K562 (cell line): ENCODE results near the gene PCDHB4. TPM values are rescaled to one million over a fixed set of nuclear protein-coding genes. Genes with fewer than 3 reads are reported as not detected.
"Not testable (repeated sequence)": the region's sequence is repeated elsewhere in the genome, so short reads cannot be mapped to it uniquely, and the experiment has no call there.

Experiments
- ATAC-seq: fragments of 200-7000 bp; cut with Tn5 transposase; 3 replicates; pipeline ENCODE4 v1.9.1; 2020; ENCODE audit warnings: moderate library complexity
- BruUV-seq: library from RNA; stranded (reverse); fragments of 400-500 nt; replicated peaks from 2 replicates; lab custom pipeline; 2021; lab: Mats Ljungman, UMichigan
- CTCF ChIA-PET: fragments of 300-600 bp; formaldehyde crosslinking; extraction: SDS; loops from one replicate; lab custom pipeline; 2021; ENCODE audit warnings: low intra/inter-chr PET ratio; lab: Yijun Ruan, JAX
- POLR2A ChIA-PET: fragments of 300-600, 350-650 bp; sonication (Branson Sonifier 250); formaldehyde crosslinking; extraction: SDS; loops from one replicate; lab custom pipeline; 2021; ENCODE audit warnings: antibody characterized with exemption, inconsistent platforms; lab: Yijun Ruan, JAX
- DNase-seq, 4 experiments: peaks; one replicate each; pipeline versions ENCODE4 v3.0.0 to v3.0.0-alpha.2; 2011 to 2018; ENCODE audit warnings: low spot score in 3 of 4, mixed read lengths in 3 of 4; ENCODE audit errors: extremely low read depth in 1 of 4
- FAIRE-seq: peaks from 2 replicates; lab custom pipeline; 2011; peaks lifted over from hg19 to GRCh38; lab: Jason Lieb, UNC
- H2AFZ ChIP-seq: 2 replicates; pipeline ENCODE4 v1.6.0; 2011; ENCODE audit warnings: low read depth, low read length, control low read depth, inconsistent platforms
- H3K27ac ChIP-seq: fragments of 200-600 bp; 3 replicates; pipeline ENCODE4 v1.8.0; 2011; ENCODE audit warnings: low read depth, mild to moderate bottlenecking, control low read depth, inconsistent platforms, low read length, moderate library complexity, mixed read lengths; ENCODE audit errors: extremely low read depth
- H3K27me3 ChIP-seq, 2 experiments: fragments of 300-600 bp in 1 of 2; 2 replicates in 1 of 2; 3 replicates in 1 of 2; pipeline versions ENCODE4 v1.6.0 to v1.8.0; 2011; ENCODE audit warnings: inconsistent platforms in 2 of 2, low read length in 2 of 2, mild to moderate bottlenecking in 1 of 2, mixed read lengths in 1 of 2, moderate library complexity in 1 of 2; ENCODE audit not compliant: control insufficient read depth in 2 of 2, insufficient read depth in 2 of 2
- H3K36me3 ChIP-seq: fragments of 300-600 bp; 3 replicates; pipeline ENCODE4 v1.8.0; 2011; ENCODE audit warnings: mild to moderate bottlenecking, low read length, inconsistent platforms; ENCODE audit not compliant: control insufficient read depth, insufficient read depth
- H3K4me1 ChIP-seq, 2 experiments: fragments of 200-600 bp in 1 of 2; replicated peaks in 1 of 2; 2 replicates in 1 of 2; 3 replicates in 1 of 2; pipeline versions ENCODE4 v1.5.1 to v1.8.0; 2011; ENCODE audit warnings: inconsistent platforms in 2 of 2, low read length in 2 of 2, mild to moderate bottlenecking in 1 of 2, mixed read lengths in 1 of 2, moderate library complexity in 1 of 2; ENCODE audit not compliant: control insufficient read depth in 2 of 2, insufficient read depth in 2 of 2
- H3K4me2 ChIP-seq: 2 replicates; pipeline ENCODE4 v1.6.1; 2011; ENCODE audit warnings: low read length, control low read depth, inconsistent platforms, mixed read lengths; ENCODE audit not compliant: insufficient read depth
- H3K4me3 ChIP-seq: fragments of 200-600 bp; sonication (generic), shearing (Covaris generic); 2 replicates; pipeline ENCODE4 v1.5.1; 2016; ENCODE audit warnings: control low read depth, inconsistent platforms
- H3K79me2 ChIP-seq: fragments of 200-600 bp; 3 replicates; pipeline ENCODE4 v1.8.0; 2011; ENCODE audit warnings: low read length, inconsistent platforms; ENCODE audit not compliant: control insufficient read depth, insufficient read depth
- H3K9ac ChIP-seq, 2 experiments: 2 replicates each; pipeline versions ENCODE4 v1.6.0 to v1.6.1; 2011; ENCODE audit warnings: low read depth in 2 of 2, low read length in 2 of 2, control low read depth in 1 of 2, inconsistent platforms in 1 of 2, mild to moderate bottlenecking in 1 of 2, mixed read lengths in 1 of 2; ENCODE audit not compliant: insufficient read depth in 1 of 2
- H3K9me1 ChIP-seq: one replicate; pipeline ENCODE4 v1.6.0; 2011; ENCODE audit warnings: inconsistent platforms, mild to moderate bottlenecking, low read length, moderate library complexity; ENCODE audit not compliant: control insufficient read depth, insufficient read depth
- H3K9me3 ChIP-seq: replicated peaks from 2 replicates; pipeline ENCODE4 v1.5.1; 2011; ENCODE audit warnings: low read depth, low read length, inconsistent platforms; ENCODE audit not compliant: control insufficient read depth, insufficient read depth
- H4K20me1 ChIP-seq: replicated peaks from 2 replicates; pipeline ENCODE4 v1.6.1; 2011; ENCODE audit warnings: low read length, inconsistent platforms, mixed read lengths; ENCODE audit not compliant: control insufficient read depth, insufficient read depth
- WGBS: fragments of 100-300 bp; shearing (Covaris generic); methylation state at CpG from one replicate; pipeline ENCODE4 v1.1.6; 2016; ENCODE audit warnings: low coverage, mixed read lengths; ENCODE audit not compliant: insufficient coverage; ENCODE audit errors: missing lambda C conversion rate; 5-methylcytosine and 5-hydroxymethylcytosine counted together
- in situ Hi-C: fragments of 300-500 bp; cut with MboI; formaldehyde crosslinking; loops from 4 replicates; pipeline ENCODE4 v1.15.0; 2018; ENCODE audit warnings: inconsistent platforms, mixed read lengths
- intact Hi-C: fragments of 100-400 bp; cut with micrococcal nuclease; formaldehyde crosslinking; loops from 2 replicates; pipeline ENCODE4 v1.14.2; 2022
- polyA plus RNA-seq, 8 experiments: library from polyadenylated mRNA; depleted of rRNA in 4 of 8; stranded (reverse) in 5 of 8; unstranded in 3 of 8; fragments of >200 nt; fragmentation: Nextera tagmentation in 2 of 8; fragmentation: Illumina TruSeq in 1 of 8; extraction: Ambion mirVana in 2 of 8; extraction: Trizol in 1 of 8; gene quantifications; 2 replicates each; pipeline versions ENCODE4 v1.2.1 to v1.2.3, GENCODE V29; 2011 to 2014; ENCODE audit warnings: inconsistent platforms in 1 of 8, missing spikeins in 1 of 8
- total RNA-seq, 7 experiments: library from RNA; depleted of rRNA in 6 of 7; stranded (reverse); fragments of >200 nt in 6 of 7; fragmentation: Illumina TruSeq in 2 of 7; extraction: Trizol in 2 of 7; gene quantifications; 2 replicates each; pipeline versions ENCODE4 v1.2.1 to v1.2.3, GENCODE V29; 2011 to 2021; ENCODE audit warnings: low replicate concordance in 1 of 7

PCDHB4 gene
- total and polyA plus RNA-seq, 9 of the 15 experiments (the other 6 are each of a cell fraction or from before 2014, with no cell fraction given) = not detected

GRCh38 chr5:141174291-141175104, 52.9 kb downstream of the PCDHB4 start:
- POLR2A ChIA-PET, in situ Hi-C loops, FAIRE-seq, H3K4me1 ChIP-seq, H3K4me2 ChIP-seq, H3K79me2 ChIP-seq, H3K36me3 ChIP-seq, ATAC-seq, CTCF ChIA-PET, BruUV-seq, H3K4me3 ChIP-seq, H3K9me1 ChIP-seq, H2AFZ ChIP-seq, H3K9ac ChIP-seq, H3K9me3 ChIP-seq, H3K27ac ChIP-seq, DNase-seq, H4K20me1 ChIP-seq: not testable (repeated sequence)
- WGBS = 4% methylated on average over 62 of the region's 79 CpGs
- peaks cover 8 to 19% of the 10 kb centered on the region in 2 experiments; a peak in 3 of 5 replicates for H3K27me3 ChIP-seq
- intact Hi-C loops = loop anchor here (1.0 kb wide), 1 partner anchor 13 kb away; the partner anchor contains the start of gene PCDHB9

Other genes starting within 250 kb of the PCDHB4 start
Only the 7 nearest of the 29 such genes appear.
- 0.08 TPM in 1 of 2 replicates, not detected in the other for gene PCDHB2, start 27.2 kb upstream of the PCDHB4 start, total RNA-seq (2014; rRNA removed)
- gene PCDHB2, start 27.2 kb upstream of the PCDHB4 start, total RNA-seq (2014; rRNA removed; fragmentation: Illumina TruSeq; extraction: Trizol) = 0.15 TPM in 1 of 2 replicates, not detected in the other
- gene PCDHB2, start 27.2 kb upstream of the PCDHB4 start, total RNA-seq (2015; rRNA removed; fragmentation: Illumina TruSeq; extraction: Trizol) = 0.11 and 0.22 TPM in 2 replicates
- 0.20 TPM in 1 of 2 replicates, not detected in the other for gene PCDHB2, start 27.2 kb upstream of the PCDHB4 start, total RNA-seq (2021)
- 0.10 TPM in 1 of 2 replicates, not detected in the other for gene PCDHB2, start 27.2 kb upstream of the PCDHB4 start, polyA plus RNA-seq (2011; rRNA removed)
- gene PCDHB2, start 27.2 kb upstream of the PCDHB4 start, polyA plus RNA-seq (2014; fragmentation: Illumina TruSeq; extraction: Trizol) = not detected in 2 replicates
- not detected for gene PCDHB2, start 27.2 kb upstream of the PCDHB4 start, polyA plus RNA-seq (2014; fragmentation: Nextera tagmentation; extraction: Ambion mirVana)
- not detected in 2 replicates for gene PCDHB2, start 27.2 kb upstream of the PCDHB4 start, polyA plus RNA-seq (2014; rRNA removed)
- gene PCDHB3, start 21.3 kb upstream of the PCDHB4 start, total RNA-seq (2014; rRNA removed) = not detected in 2 replicates
- not detected in 2 replicates for gene PCDHB3, start 21.3 kb upstream of the PCDHB4 start, total RNA-seq (2014; rRNA removed; fragmentation: Illumina TruSeq; extraction: Trizol)
- gene PCDHB3, start 21.3 kb upstream of the PCDHB4 start, total RNA-seq (2015; rRNA removed; fragmentation: Illumina TruSeq; extraction: Trizol) = not detected in 2 replicates
- not detected in 2 replicates for gene PCDHB3, start 21.3 kb upstream of the PCDHB4 start, total RNA-seq (2021)
- gene PCDHB3, start 21.3 kb upstream of the PCDHB4 start, polyA plus RNA-seq (2011; rRNA removed) = not detected in 2 replicates
- gene PCDHB3, start 21.3 kb upstream of the PCDHB4 start, polyA plus RNA-seq (2014; fragmentation: Illumina TruSeq; extraction: Trizol) = not detected in 2 replicates
- gene PCDHB3, start 21.3 kb upstream of the PCDHB4 start, polyA plus RNA-seq (2014; fragmentation: Nextera tagmentation; extraction: Ambion mirVana) = not detected
- not detected in 2 replicates for gene PCDHB3, start 21.3 kb upstream of the PCDHB4 start, polyA plus RNA-seq (2014; rRNA removed)
- gene PCDHB5, start 13.4 kb downstream of the PCDHB4 start, total RNA-seq (2014; rRNA removed) = 0.29 TPM in 1 of 2 replicates, not detected in the other
- not detected in 2 replicates for gene PCDHB5, start 13.4 kb downstream of the PCDHB4 start, total RNA-seq (2014; rRNA removed; fragmentation: Illumina TruSeq; extraction: Trizol)
- gene PCDHB5, start 13.4 kb downstream of the PCDHB4 start, total RNA-seq (2015; rRNA removed; fragmentation: Illumina TruSeq; extraction: Trizol) = not detected in 2 replicates
- not detected in 2 replicates for gene PCDHB5, start 13.4 kb downstream of the PCDHB4 start, total RNA-seq (2021)
- gene PCDHB5, start 13.4 kb downstream of the PCDHB4 start, polyA plus RNA-seq (2011; rRNA removed) = not detected in 2 replicates
- not detected in 2 replicates for gene PCDHB5, start 13.4 kb downstream of the PCDHB4 start, polyA plus RNA-seq (2014; fragmentation: Illumina TruSeq; extraction: Trizol)
- gene PCDHB5, start 13.4 kb downstream of the PCDHB4 start, polyA plus RNA-seq (2014; fragmentation: Nextera tagmentation; extraction: Ambion mirVana) = not detected
- not detected in 2 replicates for gene PCDHB5, start 13.4 kb downstream of the PCDHB4 start, polyA plus RNA-seq (2014; rRNA removed)
- gene PCDHB6, start 28.2 kb downstream of the PCDHB4 start, total RNA-seq (2014; rRNA removed) = not detected in 2 replicates
- gene PCDHB6, start 28.2 kb downstream of the PCDHB4 start, total RNA-seq (2014; rRNA removed; fragmentation: Illumina TruSeq; extraction: Trizol) = not detected in 2 replicates
- gene PCDHB6, start 28.2 kb downstream of the PCDHB4 start, total RNA-seq (2015; rRNA removed; fragmentation: Illumina TruSeq; extraction: Trizol) = not detected in 2 replicates
- gene PCDHB6, start 28.2 kb downstream of the PCDHB4 start, total RNA-seq (2021) = not detected in 2 replicates
- not detected in 2 replicates for gene PCDHB6, start 28.2 kb downstream of the PCDHB4 start, polyA plus RNA-seq (2011; rRNA removed)
- gene PCDHB6, start 28.2 kb downstream of the PCDHB4 start, polyA plus RNA-seq (2014; fragmentation: Illumina TruSeq; extraction: Trizol) = not detected in 2 replicates
- not detected for gene PCDHB6, start 28.2 kb downstream of the PCDHB4 start, polyA plus RNA-seq (2014; fragmentation: Nextera tagmentation; extraction: Ambion mirVana)
- gene PCDHB6, start 28.2 kb downstream of the PCDHB4 start, polyA plus RNA-seq (2014; rRNA removed) = not detected in 2 replicates
- gene PCDHB7, start 50.8 kb downstream of the PCDHB4 start, total RNA-seq (2014; rRNA removed) = not detected in 2 replicates
- not detected in 2 replicates for gene PCDHB7, start 50.8 kb downstream of the PCDHB4 start, total RNA-seq (2014; rRNA removed; fragmentation: Illumina TruSeq; extraction: Trizol)
- gene PCDHB7, start 50.8 kb downstream of the PCDHB4 start, total RNA-seq (2015; rRNA removed; fragmentation: Illumina TruSeq; extraction: Trizol) = not detected in 2 replicates
- not detected in 2 replicates for gene PCDHB7, start 50.8 kb downstream of the PCDHB4 start, total RNA-seq (2021)
- not detected in 2 replicates for gene PCDHB7, start 50.8 kb downstream of the PCDHB4 start, polyA plus RNA-seq (2011; rRNA removed)
- not detected in 2 replicates for gene PCDHB7, start 50.8 kb downstream of the PCDHB4 start, polyA plus RNA-seq (2014; fragmentation: Illumina TruSeq; extraction: Trizol)
- gene PCDHB7, start 50.8 kb downstream of the PCDHB4 start, polyA plus RNA-seq (2014; fragmentation: Nextera tagmentation; extraction: Ambion mirVana) = not detected
- gene PCDHB7, start 50.8 kb downstream of the PCDHB4 start, polyA plus RNA-seq (2014; rRNA removed) = not detected in 2 replicates
- not detected in 2 replicates for gene PCDHB8, start 56.0 kb downstream of the PCDHB4 start, total RNA-seq (2014; rRNA removed)
- gene PCDHB8, start 56.0 kb downstream of the PCDHB4 start, total RNA-seq (2014; rRNA removed; fragmentation: Illumina TruSeq; extraction: Trizol) = not detected in 2 replicates
- not detected in 2 replicates for gene PCDHB8, start 56.0 kb downstream of the PCDHB4 start, total RNA-seq (2015; rRNA removed; fragmentation: Illumina TruSeq; extraction: Trizol)
- gene PCDHB8, start 56.0 kb downstream of the PCDHB4 start, total RNA-seq (2021) = not detected in 2 replicates
- not detected in 2 replicates for gene PCDHB8, start 56.0 kb downstream of the PCDHB4 start, polyA plus RNA-seq (2011; rRNA removed)
- gene PCDHB8, start 56.0 kb downstream of the PCDHB4 start, polyA plus RNA-seq (2014; fragmentation: Illumina TruSeq; extraction: Trizol) = not detected in 2 replicates
- not detected for gene PCDHB8, start 56.0 kb downstream of the PCDHB4 start, polyA plus RNA-seq (2014; fragmentation: Nextera tagmentation; extraction: Ambion mirVana)
- gene PCDHB8, start 56.0 kb downstream of the PCDHB4 start, polyA plus RNA-seq (2014; rRNA removed) = not detected in 2 replicates
- not detected in 2 replicates for gene PCDHB16, start 60.6 kb downstream of the PCDHB4 start, total RNA-seq (2014; rRNA removed)
- not detected in 2 replicates for gene PCDHB16, start 60.6 kb downstream of the PCDHB4 start, total RNA-seq (2014; rRNA removed; fragmentation: Illumina TruSeq; extraction: Trizol)
- gene PCDHB16, start 60.6 kb downstream of the PCDHB4 start, total RNA-seq (2015; rRNA removed; fragmentation: Illumina TruSeq; extraction: Trizol) = not detected in 2 replicates
- gene PCDHB16, start 60.6 kb downstream of the PCDHB4 start, total RNA-seq (2021) = not detected in 2 replicates
- gene PCDHB16, start 60.6 kb downstream of the PCDHB4 start, polyA plus RNA-seq (2011; rRNA removed) = not detected in 2 replicates
- not detected in 2 replicates for gene PCDHB16, start 60.6 kb downstream of the PCDHB4 start, polyA plus RNA-seq (2014; fragmentation: Illumina TruSeq; extraction: Trizol)
- gene PCDHB16, start 60.6 kb downstream of the PCDHB4 start, polyA plus RNA-seq (2014; fragmentation: Nextera tagmentation; extraction: Ambion mirVana) = not detected
- 0.05 TPM in 1 of 2 replicates, not detected in the other for gene PCDHB16, start 60.6 kb downstream of the PCDHB4 start, polyA plus RNA-seq (2014; rRNA removed)